HG03571 (cell line): ENCODE measurements around the gene SLC22A14.
"Not testable (repeated sequence)": the region's sequence is repeated elsewhere in the genome, so short reads cannot be mapped to it uniquely, and the experiment has no call there.

ENCODE experiments used
- ATAC-seq: cut with Tn5 transposase; IDR thresholded peaks from one replicate; pipeline ENCODE4 v1.9.1; 2021; ENCODE audit not compliant: unreplicated experiment

The SLC22A14 gene

GRCh38 chr3:38313263-38313662, 31.2 kb downstream of the SLC22A14 start:
- ATAC-seq, result no peak

GRCh38 chr3:38313695-38314094, 31.6 kb downstream of the SLC22A14 start:
- no peak for ATAC-seq

GRCh38 chr3:38314112-38314763, 32.1 kb downstream of the SLC22A14 start:
- ATAC-seq, result no peak

- ATAC-seq, result no peak
Measured at GRCh38 chr3:38314764-38315487, 32.8 kb downstream of the SLC22A14 start.

GRCh38 chr3:38315488-38316230, 33.6 kb downstream of the SLC22A14 start:
- no peak for ATAC-seq

GRCh38 chr3:38316356-38317191, 34.5 kb downstream of the SLC22A14 start:
- no peak for ATAC-seq

GRCh38 chr3:38317192-38317759, 35.2 kb downstream of the SLC22A14 start:
- ATAC-seq, result no peak

GRCh38 chr3:38318766-38319671, 36.9 kb downstream of the SLC22A14 start:
- ATAC-seq, result no peak

GRCh38 chr3:38320638-38321037, 38.5 kb downstream of the SLC22A14 start:
- ATAC-seq, result not testable (repeated sequence)

- ATAC-seq, result no peak
Measured at GRCh38 chr3:38323060-38323459, 41.0 kb downstream of the SLC22A14 start.

- ATAC-seq, result no peak
Measured at GRCh38 chr3:38325256-38325655, 43.2 kb downstream of the SLC22A14 start.

- no peak for ATAC-seq
Measured at GRCh38 chr3:38327335-38328009, 45.4 kb downstream of the SLC22A14 start.

GRCh38 chr3:38331257-38332022, 49.3 kb downstream of the SLC22A14 start:
- ATAC-seq, result no peak

GRCh38 chr3:38332201-38332600, 50.1 kb downstream of the SLC22A14 start:
- ATAC-seq, result no peak

- ATAC-seq, result no peak
Measured at GRCh38 chr3:38334142-38335055, 52.3 kb downstream of the SLC22A14 start.

- ATAC-seq, result no peak
Measured at GRCh38 chr3:38335263-38335662, 53.2 kb downstream of the SLC22A14 start.

- ATAC-seq, result no peak
Measured at GRCh38 chr3:38337703-38338102, 55.6 kb downstream of the SLC22A14 start.
